Globus pallidus (tissue), 1 donor: ENCODE data around the gene EPHB3.
A peak's percentile ranks its signal among the peaks of the same experiment; 100 is the strongest.

ENCODE experiments used
- DNase-seq: peaks from one replicate; pipeline ENCODE4 v3.0.0-alpha.2; 2015; ENCODE audit warnings: low spot score

EPHB3 gene

GRCh38 chr3:184581331-184581855 is 19.8 kb downstream of the EPHB3 start:
- no peak for DNase-seq

GRCh38 chr3:184582646-184583577 is 21.3 kb downstream of the EPHB3 start:
- peak; percentile 73 for DNase-seq

- DNase-seq = peak; percentile 76
Observed at GRCh38 chr3:184583578-184584451, 22.2 kb downstream of the EPHB3 start.

GRCh38 chr3:184584464-184584891 is 22.9 kb downstream of the EPHB3 start:
- no peak for DNase-seq

- no peak for DNase-seq
Observed at GRCh38 chr3:184585545-184585944, 24.0 kb downstream of the EPHB3 start.

GRCh38 chr3:184586851-184587250 is 25.3 kb downstream of the EPHB3 start:
- DNase-seq = no peak

- DNase-seq = no peak
Observed at GRCh38 chr3:184588776-184589175, 27.2 kb downstream of the EPHB3 start.

- DNase-seq = no peak
Observed at GRCh38 chr3:184590795-184591194, 29.2 kb downstream of the EPHB3 start.

GRCh38 chr3:184591789-184592188 is 30.2 kb downstream of the EPHB3 start:
- DNase-seq = no peak

GRCh38 chr3:184592371-184593219 is 31.0 kb downstream of the EPHB3 start:
- DNase-seq = no peak

- DNase-seq = no peak
Observed at GRCh38 chr3:184593220-184593927, 31.8 kb downstream of the EPHB3 start.

GRCh38 chr3:184593928-184594303 is 32.3 kb downstream of the EPHB3 start:
- no peak for DNase-seq

GRCh38 chr3:184594371-184595001 is 32.9 kb downstream of the EPHB3 start:
- DNase-seq = no peak

GRCh38 chr3:184595726-184596125 is 34.1 kb downstream of the EPHB3 start:
- DNase-seq = no peak

- DNase-seq = no peak
Observed at GRCh38 chr3:184596233-184596632, 34.6 kb downstream of the EPHB3 start.

GRCh38 chr3:184596886-184597575 is 35.4 kb downstream of the EPHB3 start:
- DNase-seq = no peak

- no peak for DNase-seq
Observed at GRCh38 chr3:184597829-184598573, 36.4 kb downstream of the EPHB3 start.

- no peak for DNase-seq
Observed at GRCh38 chr3:184598574-184598927, 37.0 kb downstream of the EPHB3 start.

- DNase-seq = no peak
Observed at GRCh38 chr3:184599143-184599542, 37.6 kb downstream of the EPHB3 start.
